Measurements from ENCODE around the gene GPS2.

GRCh38 chr17:7340179-7340578, 25.0 kb upstream of the GPS2 start:
- TF ChIP-seq CTCF (conservative IDR thresholded peaks at IDR 0.05; ENCODE audit: low read depth, low read length) (no peak), EZH2 (IDR thresholded peaks at IDR 0.05; ENCODE audit: borderline replicate concordance, low read depth, low read length, poor library complexity, severe bottlenecking) (no peak)

Measured in A673 (cell line).